Omental fat pad (tissue), 4 donors: Measurements from ENCODE around the gene HEATR9. TPM values are rescaled to one million over a fixed set of nuclear protein-coding genes. Genes with fewer than 3 reads are reported as not detected.

ENCODE experiments used
- ATAC-seq: fragments of 150-250 bp; one replicate; pipeline ENCODE4 v1.9.1; 2016; ENCODE audit warnings: mild to moderate bottlenecking, moderate library complexity; ENCODE audit not compliant: low FRiP score
- DNase-seq: peaks from one replicate; pipeline ENCODE4 v3.0.0-alpha.2; 2019; ENCODE audit warnings: low spot score
- CTCF ChIP-seq, 3 donors: fragments of 450-650 bp; IDR thresholded peaks; one replicate each; pipeline ENCODE4 v1.5.1; 2016 to 2017; ENCODE audit warnings: antibody characterized with exemption in 3 of 3, mild to moderate bottlenecking in 3 of 3, moderate library complexity in 2 of 3
- total RNA-seq, 4 donors: library from RNA; depleted of rRNA; stranded (reverse); fragments of >200 nt; gene quantifications; one replicate each; pipeline ENCODE4 v1.1.0, GENCODE V29; 2016

HEATR9 gene
- total RNA-seq, 4 donors from 2014 or later: not detected

GRCh38 chr17:35894206-35894605, 25.5 kb upstream of the HEATR9 start:
- no peak for ATAC-seq
- no peak for DNase-seq
- TF ChIP-seq CTCF (IDR thresholded peaks at IDR 0.05): no peak

- ATAC-seq (no peak), DNase-seq (no peak)
- no peak for TF ChIP-seq CTCF (IDR thresholded peaks at IDR 0.05)
Observed at GRCh38 chr17:35893751-35894150, 25.1 kb upstream of the HEATR9 start.

GRCh38 chr17:35892091-35893035, 23.7 kb upstream of the HEATR9 start:
- no peak for TF ChIP-seq CTCF (IDR thresholded peaks at IDR 0.05)
- ATAC-seq (no peak), DNase-seq (no peak)

GRCh38 chr17:35891269-35891668, 22.6 kb upstream of the HEATR9 start:
- no peak for ATAC-seq
- TF ChIP-seq CTCF (IDR thresholded peaks at IDR 0.05): no peak

GRCh38 chr17:35890774-35891155, 22.1 kb upstream of the HEATR9 start:
- ATAC-seq: no peak
- no peak for TF ChIP-seq CTCF (IDR thresholded peaks at IDR 0.05)
- DNase-seq: no peak

More at GRCh38 chr17:35891269-35891668, 22.6 kb upstream of the HEATR9 start:
- DNase-seq: no peak

GRCh38 chr17:35889818-35890773, 21.4 kb upstream of the HEATR9 start:
- DNase-seq (peak; percentile 30), ATAC-seq (no peak)
- no peak for TF ChIP-seq CTCF (IDR thresholded peaks at IDR 0.05)
